HCT116 (cell line): ENCODE measurements around the gene DPM2. TPM values are rescaled to one million over a fixed set of nuclear protein-coding genes. Genes with fewer than 3 reads are reported as not detected.
A peak's percentile ranks its signal among the peaks of the same experiment; 100 is the strongest.

Source experiments
- ATAC-seq: fragments of 200-7000 bp; cut with Tn5 transposase; 2 replicates; pipeline ENCODE4 v1.9.1; 2020; ENCODE audit warnings: mild to moderate bottlenecking, moderate library complexity
- BruUV-seq: library from RNA; stranded (reverse); fragments of 400-500 nt; replicated peaks from 2 replicates; lab custom pipeline; 2021; lab: Mats Ljungman, UMichigan
- CTCF ChIA-PET: fragments of 300-600 bp; sonication (Branson Sonifier 250); formaldehyde crosslinking; loops from one replicate; lab custom pipeline; 2021; ENCODE audit warnings: antibody characterized with exemption; lab: Charles Lee
- POLR2A ChIA-PET: fragments of 300-600, 350-600 bp; sonication (Branson Sonifier 250); formaldehyde crosslinking; loops from one replicate; lab custom pipeline; 2021; ENCODE audit warnings: antibody characterized with exemption; lab: Charles Lee
- RAD21 ChIA-PET, 2 experiments: fragments of 300-600 bp; sonication (Branson Sonifier 250); formaldehyde crosslinking; loops; one replicate each; lab custom pipeline; 2023; ENCODE audit warnings: low total read pairs in 2 of 2; ENCODE audit not compliant: uncharacterized antibody in 2 of 2, unreplicated experiment in 2 of 2, low non-redundant PET in 1 of 2; lab: Charles Lee
- DNase-seq: peaks from one replicate; pipeline ENCODE4 v3.0.0-alpha.2; 2010; ENCODE audit warnings: low read depth, low spot score
- H2AFZ ChIP-seq: fragments of 200-600 bp; shearing (Covaris generic), sonication (generic); 2 replicates; pipeline ENCODE4 v1.6.1; 2017; ENCODE audit warnings: low read depth, mixed run types, mixed read lengths, antibody characterized with exemption, low read length; ENCODE audit not compliant: poor library complexity, severe bottlenecking
- H3K27ac ChIP-seq: 2 replicates; pipeline ENCODE4 v1.5.1; 2012; ENCODE audit warnings: low read depth, low read length
- H3K27me3 ChIP-seq: fragments of 200-600 bp; sonication (generic); 2 replicates; pipeline ENCODE4 v1.6.1; 2016; ENCODE audit warnings: mixed run types, low read length, mixed read lengths; ENCODE audit not compliant: insufficient read depth
- H3K36me3 ChIP-seq, 2 experiments: fragments of 200-500 bp in 1 of 2; fragments of 200-600 bp in 1 of 2; sonication (Bioruptor generic) in 1 of 2; sonication (generic) in 1 of 2; 2 replicates each; pipeline versions ENCODE4 v1.5.1 to v1.6.1; 2014 to 2016; ENCODE audit warnings: low read length in 2 of 2, inconsistent platforms in 1 of 2, mixed read lengths in 1 of 2, mixed run types in 1 of 2; ENCODE audit not compliant: insufficient read depth in 2 of 2, control insufficient read depth in 1 of 2
- H3K4me1 ChIP-seq, 2 experiments: fragments of 200-600 bp in 1 of 2; sonication (generic) in 1 of 2; 2 replicates each; pipeline versions ENCODE4 v1.5.1 to v1.6.1; 2012 to 2017; ENCODE audit warnings: low read length in 2 of 2, inconsistent platforms in 1 of 2, mild to moderate bottlenecking in 1 of 2, mixed read lengths in 1 of 2, mixed run types in 1 of 2, moderate library complexity in 1 of 2; ENCODE audit not compliant: insufficient read depth in 2 of 2, control insufficient read depth in 1 of 2
- H3K4me2 ChIP-seq: fragments of 200-600 bp; sonication (generic); 2 replicates; pipeline ENCODE4 v1.6.1; 2017; ENCODE audit warnings: mixed run types, low read length, mixed read lengths
- H3K4me3 ChIP-seq, 2 experiments: fragments of 200-600 bp in 1 of 2; sonication (generic) in 1 of 2; replicated peaks in 1 of 2; 2 replicates each; pipeline ENCODE4 v1.5.1; 2011 to 2016; ENCODE audit warnings: low read length in 2 of 2, control low read depth in 1 of 2, low read depth in 1 of 2, mild to moderate bottlenecking in 1 of 2, mixed read lengths in 1 of 2, mixed run types in 1 of 2
- H3K79me2 ChIP-seq: fragments of 200-600 bp; sonication (generic); 2 replicates; pipeline ENCODE4 v1.6.1; 2017; ENCODE audit warnings: mild to moderate bottlenecking, mixed run types, low read length, moderate library complexity, mixed read lengths; ENCODE audit not compliant: insufficient read depth
- H3K9ac ChIP-seq: fragments of 200-600 bp; sonication (generic); 2 replicates; pipeline ENCODE4 v1.6.1; 2016; ENCODE audit warnings: low read length, mixed read lengths
- H3K9me2 ChIP-seq: fragments of 200-600 bp; sonication (generic), shearing (Covaris generic); 2 replicates; pipeline ENCODE4 v1.6.1; 2017; ENCODE audit warnings: mixed run types, mild to moderate bottlenecking, moderate library complexity; ENCODE audit not compliant: insufficient read depth
- H3K9me3 ChIP-seq, 2 experiments: fragments of 200-500 bp in 1 of 2; fragments of 200-600 bp in 1 of 2; sonication (Bioruptor generic) in 1 of 2; sonication (generic) in 1 of 2; 2 replicates each; pipeline ENCODE4 v1.6.1; 2014 to 2017; ENCODE audit warnings: low read length in 2 of 2, mixed read lengths in 2 of 2, inconsistent platforms in 1 of 2, low read depth in 1 of 2, mild to moderate bottlenecking in 1 of 2, mixed run types in 1 of 2, moderate library complexity in 1 of 2; ENCODE audit not compliant: control insufficient read depth in 1 of 2, insufficient read depth in 1 of 2
- H4K20me1 ChIP-seq: fragments of 200-600 bp; sonication (generic), shearing (Covaris generic); 2 replicates; pipeline ENCODE4 v1.6.1; 2017; ENCODE audit warnings: mixed run types, mild to moderate bottlenecking, moderate library complexity; ENCODE audit not compliant: insufficient read depth
- ATF3 ChIP-seq: IDR thresholded peaks from 2 replicates; pipeline ENCODE4 v1.6.1; 2012
- CBX3 ChIP-seq: IDR thresholded peaks from 2 replicates; pipeline ENCODE4 v1.6.1; 2012; ENCODE audit warnings: low read depth
- CEBPB ChIP-seq: IDR thresholded peaks from 2 replicates; pipeline ENCODE4 v1.6.1; 2012; ENCODE audit warnings: low read depth
- EGR1 ChIP-seq: IDR thresholded peaks from 2 replicates; pipeline ENCODE4 v1.6.1; 2012; ENCODE audit warnings: low read depth
- ELF1 ChIP-seq: IDR thresholded peaks from 2 replicates; pipeline ENCODE4 v1.6.1; 2012; ENCODE audit warnings: low read depth, borderline replicate concordance
- EZH2 ChIP-seq: fragments of 200-600 bp; sonication (generic); IDR thresholded peaks from 2 replicates; pipeline ENCODE4 v1.6.1; 2017; ENCODE audit warnings: antibody characterized with exemption, mixed run types
- EZH2phosphoT487 ChIP-seq: fragments of 200-600 bp; IDR thresholded peaks from 2 replicates; pipeline ENCODE4 v1.6.1; 2018; ENCODE audit warnings: antibody characterized with exemption, borderline replicate concordance
- MAX ChIP-seq: IDR thresholded peaks from 2 replicates; pipeline ENCODE4 v1.6.1; 2012
- POLR2A ChIP-seq: IDR thresholded peaks from 2 replicates; pipeline ENCODE4 v1.7.0; 2011; ENCODE audit warnings: borderline replicate concordance; ENCODE audit not compliant: insufficient read depth, insufficient read length; ENCODE audit errors: extremely low read depth
- POLR2AphosphoS5 ChIP-seq: IDR thresholded peaks from 2 replicates; pipeline ENCODE4 v1.6.1; 2011; ENCODE audit warnings: mild to moderate bottlenecking, low read depth, low read length, moderate library complexity
- SP1 ChIP-seq: IDR thresholded peaks from 2 replicates; pipeline ENCODE4 v1.6.1; 2012; ENCODE audit warnings: low read depth
- TCF7L2 ChIP-seq: IDR thresholded peaks from 2 replicates; pipeline ENCODE4 v1.7.0; 2011; ENCODE audit warnings: borderline replicate concordance, inconsistent platforms; ENCODE audit not compliant: insufficient read depth, insufficient read length; ENCODE audit errors: extremely low read depth
- YY1 ChIP-seq: IDR thresholded peaks from 2 replicates; pipeline ENCODE4 v1.6.1; 2011; ENCODE audit warnings: low read length, low read depth, moderate library complexity, mild to moderate bottlenecking; ENCODE audit not compliant: insufficient replicate concordance; ENCODE audit errors: extremely low read depth
- ZBTB33 ChIP-seq: IDR thresholded peaks from 2 replicates; pipeline ENCODE4 v1.6.1; 2011; ENCODE audit warnings: mild to moderate bottlenecking, low read length, moderate library complexity; ENCODE audit not compliant: insufficient replicate concordance; ENCODE audit errors: extremely low read depth
- ZFX ChIP-seq: fragments of 450-650 bp; IDR thresholded peaks from 2 replicates; pipeline ENCODE4 v1.6.1; 2017
- ZNF274 ChIP-seq: fragments of 200-500 bp; sonication (Bioruptor generic); IDR thresholded peaks from 2 replicates; pipeline ENCODE4 v1.6.1; 2014; ENCODE audit warnings: mild to moderate bottlenecking, low read depth, low read length, inconsistent platforms
- intact Hi-C: fragments of 100-400 bp; cut with micrococcal nuclease; formaldehyde crosslinking; loops from 2 replicates; pipeline ENCODE4 v1.10.0; 2022
- total RNA-seq: library from RNA; stranded (reverse); gene quantifications from one replicate; pipeline ENCODE4 v1.2.1, GENCODE V29; 2021; ENCODE audit not compliant: unreplicated experiment
- TF ChIP-seq, protein P1 (sequence below), 3 experiments: fragments of 200-600 bp in 1 of 3; sonication (generic) in 1 of 3; IDR thresholded peaks in 2 of 3; conservative IDR thresholded peaks in 1 of 3; 2 replicates each; pipeline ENCODE4 v1.5.1; 2012 to 2017; ENCODE audit warnings: low read depth in 2 of 3, low read length in 2 of 3, antibody characterized with exemption in 1 of 3, borderline replicate concordance in 1 of 3, control low read depth in 1 of 3, mild to moderate bottlenecking in 1 of 3, mixed read lengths in 1 of 3, mixed run types in 1 of 3, moderate library complexity in 1 of 3; ENCODE audit not compliant: insufficient read depth in 1 of 3
- TF ChIP-seq, protein P2 (sequence below): IDR thresholded peaks from 2 replicates; pipeline ENCODE4 v1.6.1; 2012; ENCODE audit warnings: low read depth

Gene DPM2
- total RNA-seq, 1 experiment from 2014 or later, result 54.6 TPM

GRCh38 chr9:127953768-127954505 lies 16.3 kb upstream of the DPM2 start:
- Histone ChIP-seq H3K4me1 (peaks cover 58 to 77% of the 10 kb centered on the region in 2 experiments), H3K9ac (peak overlapping the region; percentile 63), H3K27ac (no peak overlapping the region; the same call in 1 of the 2 replicates), H3K4me3 (no peak overlapping the region), H4K20me1 (peaks cover 4% of the 10 kb centered on the region; the same call in 1 of the 2 replicates), H3K9me2 (no peaks in the 10 kb centered on the region), H3K9me3 (no peaks in the 10 kb centered on the region; a peak in 1 of 4 replicates), H3K36me3 (no peaks in the 10 kb centered on the region), H3K27me3 (no peaks in the 10 kb centered on the region), H2AFZ (no peak overlapping the region), H3K4me2 (peak overlapping the region; percentile 85), H3K79me2 (peaks cover 68% of the 10 kb centered on the region)
- DNase-seq (no peak), ATAC-seq (no peak)
- POLR2A ChIA-PET, result interaction anchor here (1.4 to 2.2 kb wide), 2 partner anchors 12 to 22 kb away, joined by 3 to 7 read pairs; no protein-coding TSS in a partner anchor
- RAD21 ChIA-PET, result interaction anchor here in 1 of 2 experiments (1.4 kb wide), 1 partner anchor 82 kb away, joined by 3 read pairs; no protein-coding TSS in a partner anchor
- intact Hi-C loops, result no loop called here
- BruUV-seq, result no TSS peak
- CTCF ChIA-PET, result interaction anchor here (0.6 to 4.0 kb wide), 4 partner anchors 11 to 1225 kb away, joined by 3 to 37 read pairs (median 6); no protein-coding TSS in a partner anchor
- no peak for TF ChIP-seq EGR1
- TF ChIP-seq ATF3, result no peak
- no peak for TF ChIP-seq CBX3
- TF ChIP-seq, protein P1, sequence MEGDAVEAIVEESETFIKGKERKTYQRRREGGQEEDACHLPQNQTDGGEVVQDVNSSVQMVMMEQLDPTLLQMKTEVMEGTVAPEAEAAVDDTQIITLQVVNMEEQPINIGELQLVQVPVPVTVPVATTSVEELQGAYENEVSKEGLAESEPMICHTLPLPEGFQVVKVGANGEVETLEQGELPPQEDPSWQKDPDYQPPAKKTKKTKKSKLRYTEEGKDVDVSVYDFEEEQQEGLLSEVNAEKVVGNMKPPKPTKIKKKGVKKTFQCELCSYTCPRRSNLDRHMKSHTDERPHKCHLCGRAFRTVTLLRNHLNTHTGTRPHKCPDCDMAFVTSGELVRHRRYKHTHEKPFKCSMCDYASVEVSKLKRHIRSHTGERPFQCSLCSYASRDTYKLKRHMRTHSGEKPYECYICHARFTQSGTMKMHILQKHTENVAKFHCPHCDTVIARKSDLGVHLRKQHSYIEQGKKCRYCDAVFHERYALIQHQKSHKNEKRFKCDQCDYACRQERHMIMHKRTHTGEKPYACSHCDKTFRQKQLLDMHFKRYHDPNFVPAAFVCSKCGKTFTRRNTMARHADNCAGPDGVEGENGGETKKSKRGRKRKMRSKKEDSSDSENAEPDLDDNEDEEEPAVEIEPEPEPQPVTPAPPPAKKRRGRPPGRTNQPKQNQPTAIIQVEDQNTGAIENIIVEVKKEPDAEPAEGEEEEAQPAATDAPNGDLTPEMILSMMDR (IDR thresholded peaks at IDR 0.05 in 2 of 3, conservative IDR thresholded peaks at IDR 0.05 in 1 of 3; ENCODE audit: borderline replicate concordance in 1 of 3, insufficient read depth in 1 of 3, low read depth in 2 of 3, low read length in 2 of 3), result no peak
- TF ChIP-seq, protein P2, sequence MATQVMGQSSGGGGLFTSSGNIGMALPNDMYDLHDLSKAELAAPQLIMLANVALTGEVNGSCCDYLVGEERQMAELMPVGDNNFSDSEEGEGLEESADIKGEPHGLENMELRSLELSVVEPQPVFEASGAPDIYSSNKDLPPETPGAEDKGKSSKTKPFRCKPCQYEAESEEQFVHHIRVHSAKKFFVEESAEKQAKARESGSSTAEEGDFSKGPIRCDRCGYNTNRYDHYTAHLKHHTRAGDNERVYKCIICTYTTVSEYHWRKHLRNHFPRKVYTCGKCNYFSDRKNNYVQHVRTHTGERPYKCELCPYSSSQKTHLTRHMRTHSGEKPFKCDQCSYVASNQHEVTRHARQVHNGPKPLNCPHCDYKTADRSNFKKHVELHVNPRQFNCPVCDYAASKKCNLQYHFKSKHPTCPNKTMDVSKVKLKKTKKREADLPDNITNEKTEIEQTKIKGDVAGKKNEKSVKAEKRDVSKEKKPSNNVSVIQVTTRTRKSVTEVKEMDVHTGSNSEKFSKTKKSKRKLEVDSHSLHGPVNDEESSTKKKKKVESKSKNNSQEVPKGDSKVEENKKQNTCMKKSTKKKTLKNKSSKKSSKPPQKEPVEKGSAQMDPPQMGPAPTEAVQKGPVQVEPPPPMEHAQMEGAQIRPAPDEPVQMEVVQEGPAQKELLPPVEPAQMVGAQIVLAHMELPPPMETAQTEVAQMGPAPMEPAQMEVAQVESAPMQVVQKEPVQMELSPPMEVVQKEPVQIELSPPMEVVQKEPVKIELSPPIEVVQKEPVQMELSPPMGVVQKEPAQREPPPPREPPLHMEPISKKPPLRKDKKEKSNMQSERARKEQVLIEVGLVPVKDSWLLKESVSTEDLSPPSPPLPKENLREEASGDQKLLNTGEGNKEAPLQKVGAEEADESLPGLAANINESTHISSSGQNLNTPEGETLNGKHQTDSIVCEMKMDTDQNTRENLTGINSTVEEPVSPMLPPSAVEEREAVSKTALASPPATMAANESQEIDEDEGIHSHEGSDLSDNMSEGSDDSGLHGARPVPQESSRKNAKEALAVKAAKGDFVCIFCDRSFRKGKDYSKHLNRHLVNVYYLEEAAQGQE, result no peak
- TF ChIP-seq SP1, result no peak
- no peak for TF ChIP-seq YY1
- no peak for TF ChIP-seq POLR2AphosphoS5
- no peak for TF ChIP-seq EZH2
- TF ChIP-seq ZNF274, result no peak
- TF ChIP-seq MAX, result no peak
- no peak for TF ChIP-seq EZH2phosphoT487
- no peak for TF ChIP-seq ELF1
- no peak for TF ChIP-seq ZFX
- TF ChIP-seq POLR2A, result no peak
- no peak for TF ChIP-seq TCF7L2
- TF ChIP-seq ZBTB33, result no peak
- no peak for TF ChIP-seq CEBPB
